Activated CD8-positive, alpha-beta T cell treated with anti-CD3 and anti-CD28 coated beads for 36 hours (primary cell): ENCODE results near the gene SMOC2. TPM values are rescaled to one million over a fixed set of nuclear protein-coding genes. Genes with fewer than 3 reads are reported as not detected.

Experiments
- ATAC-seq: fragments of 200-7000 bp; cut with Tn5 transposase; one replicate; pipeline ENCODE4 v1.10.0; 2021; ENCODE audit warnings: mild to moderate bottlenecking, moderate library complexity
- CTCF ChIA-PET: fragments of 350-600 bp; sonication (Branson Sonifier 250); formaldehyde crosslinking; loops from one replicate; lab custom pipeline; 2021; ENCODE audit warnings: antibody characterized with exemption; lab: Charles Lee
- POLR2A ChIA-PET: fragments of 350-600 bp; sonication (Branson Sonifier 250); formaldehyde crosslinking; loops from one replicate; lab custom pipeline; 2021; ENCODE audit warnings: antibody characterized with exemption; lab: Charles Lee
- DNase-seq: peaks from one replicate; pipeline ENCODE4 v3.0.0-alpha.2; 2020
- H3K27ac Mint-ChIP-seq: one replicate; pipeline ENCODE4 v1.8.0; 2021; ENCODE audit warnings: mild to moderate bottlenecking, mixed read lengths
- H3K27me3 Mint-ChIP-seq: one replicate; pipeline ENCODE4 v1.8.0; 2021; ENCODE audit warnings: mixed read lengths
- H3K36me3 Mint-ChIP-seq: one replicate; pipeline ENCODE4 v1.8.0; 2021; ENCODE audit warnings: low read depth, mixed read lengths
- H3K4me1 Mint-ChIP-seq: one replicate; pipeline ENCODE4 v1.8.0; 2021; ENCODE audit warnings: low read depth, mixed read lengths
- H3K4me3 Mint-ChIP-seq: one replicate; pipeline ENCODE4 v1.8.0; 2021; ENCODE audit warnings: mild to moderate bottlenecking, moderate library complexity, mixed read lengths
- H3K9me3 Mint-ChIP-seq: one replicate; pipeline ENCODE4 v1.8.0; 2021; ENCODE audit warnings: mixed read lengths
- intact Hi-C: fragments of 100-400 bp; cut with micrococcal nuclease; formaldehyde crosslinking; loops from one replicate; pipeline ENCODE4 v1.10.0; 2022
- total RNA-seq, 2 experiments: library from RNA; stranded (reverse); gene quantifications; one replicate each; pipeline ENCODE4 v1.2.3, GENCODE V29; 2021
- TF ChIP-seq, protein P1 (sequence below): fragments of 200-600 bp; IDR thresholded peaks from one replicate; pipeline ENCODE4 v1.8.0; 2022; ENCODE audit warnings: antibody characterized with exemption, mild to moderate bottlenecking

Gene SMOC2
- total RNA-seq, 2 experiments from 2014 or later = not detected

GRCh38 chr6:168715643-168716481 is 274.9 kb downstream of the SMOC2 start:
- TF ChIP-seq, protein P1, sequence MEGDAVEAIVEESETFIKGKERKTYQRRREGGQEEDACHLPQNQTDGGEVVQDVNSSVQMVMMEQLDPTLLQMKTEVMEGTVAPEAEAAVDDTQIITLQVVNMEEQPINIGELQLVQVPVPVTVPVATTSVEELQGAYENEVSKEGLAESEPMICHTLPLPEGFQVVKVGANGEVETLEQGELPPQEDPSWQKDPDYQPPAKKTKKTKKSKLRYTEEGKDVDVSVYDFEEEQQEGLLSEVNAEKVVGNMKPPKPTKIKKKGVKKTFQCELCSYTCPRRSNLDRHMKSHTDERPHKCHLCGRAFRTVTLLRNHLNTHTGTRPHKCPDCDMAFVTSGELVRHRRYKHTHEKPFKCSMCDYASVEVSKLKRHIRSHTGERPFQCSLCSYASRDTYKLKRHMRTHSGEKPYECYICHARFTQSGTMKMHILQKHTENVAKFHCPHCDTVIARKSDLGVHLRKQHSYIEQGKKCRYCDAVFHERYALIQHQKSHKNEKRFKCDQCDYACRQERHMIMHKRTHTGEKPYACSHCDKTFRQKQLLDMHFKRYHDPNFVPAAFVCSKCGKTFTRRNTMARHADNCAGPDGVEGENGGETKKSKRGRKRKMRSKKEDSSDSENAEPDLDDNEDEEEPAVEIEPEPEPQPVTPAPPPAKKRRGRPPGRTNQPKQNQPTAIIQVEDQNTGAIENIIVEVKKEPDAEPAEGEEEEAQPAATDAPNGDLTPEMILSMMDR = no peak
- Mint-ChIP-seq H3K4me3 (no peak overlapping the region), H3K36me3 (no peaks in the 10 kb centered on the region), H3K27ac (no peak overlapping the region), H3K9me3 (no peaks in the 10 kb centered on the region), H3K27me3 (no peaks in the 10 kb centered on the region), H3K4me1 (no peaks in the 10 kb centered on the region)
- ATAC-seq (no peak), DNase-seq (no peak)
- POLR2A ChIA-PET = no interaction called here
- intact Hi-C loops = no loop called here
- CTCF ChIA-PET = no interaction called here

GRCh38 chr6:168716581-168716980 is 275.6 kb downstream of the SMOC2 start:
- H3K9me3 Mint-ChIP-seq = no peaks in the 10 kb centered on the region

DNA sequence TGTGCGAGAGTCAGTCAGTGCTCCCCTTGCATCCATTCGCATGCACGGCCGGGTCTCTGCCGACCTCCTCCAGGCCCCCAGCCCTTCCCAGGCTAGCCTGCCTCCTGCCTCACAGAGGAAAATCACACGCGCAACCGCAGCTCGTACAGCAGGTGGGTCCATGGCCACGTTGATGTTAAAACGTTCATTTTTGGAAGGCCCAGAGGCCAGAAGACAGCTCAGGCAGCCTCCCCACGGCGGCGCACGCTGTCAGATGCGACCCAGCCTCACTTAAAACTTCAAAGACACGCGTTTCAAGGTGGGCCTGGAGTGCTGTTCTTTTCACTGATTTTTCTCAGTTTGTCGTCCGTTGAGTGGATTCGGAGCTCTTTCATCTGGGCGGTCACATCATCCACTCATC is 276.5 kb downstream of the SMOC2 start:
- CTCF ChIA-PET = no interaction called here
- no peak overlapping the region for H3K4me3 Mint-ChIP-seq

More at GRCh38 chr6:168716581-168716980, 275.6 kb downstream of the SMOC2 start:
- H3K27me3 Mint-ChIP-seq = no peaks in the 10 kb centered on the region
- no peak overlapping the region for H3K27ac Mint-ChIP-seq
- ATAC-seq (no peak), DNase-seq (no peak)
- ChIA-PET CTCF (no interaction called here), POLR2A (no interaction called here)
- intact Hi-C loops = no loop called here
- H3K4me1 Mint-ChIP-seq = no peaks in the 10 kb centered on the region
- TF ChIP-seq, protein P1 = no peak
- no peaks in the 10 kb centered on the region for H3K36me3 Mint-ChIP-seq
- no peak overlapping the region for H3K4me3 Mint-ChIP-seq

More for the DNA sequence above, 276.5 kb downstream of the SMOC2 start:
- ATAC-seq (no peak), DNase-seq (no peak)
- Mint-ChIP-seq H3K27ac (no peak overlapping the region), H3K9me3 (no peaks in the 10 kb centered on the region), H3K4me1 (no peaks in the 10 kb centered on the region), H3K27me3 (no peaks in the 10 kb centered on the region), H3K36me3 (no peaks in the 10 kb centered on the region)
- POLR2A ChIA-PET = no interaction called here
- intact Hi-C loops = no loop called here
- TF ChIP-seq, protein P1 = no peak

Other genes starting within 250 kb of the SMOC2 start
- gene DACT2, start 121.4 kb upstream of the SMOC2 start, total RNA-seq = not detected